K562 (cell line): Measurements from ENCODE around the gene NBEAL2. TPM values are rescaled to one million over a fixed set of nuclear protein-coding genes. Genes with fewer than 3 reads are reported as not detected.
A peak's percentile ranks its signal among the peaks of the same experiment; 100 is the strongest.

Experiments used
- FOXP1 ChIP-seq: sonication (generic); formaldehyde crosslinking; IDR thresholded peaks from 2 replicates; pipeline ENCODE4 v1.8.0; 2022; ENCODE audit warnings: mild to moderate bottlenecking, missing genetic modification reagents
- GATAD2A ChIP-seq: fragments of 450-650 bp; IDR thresholded peaks from 2 replicates; pipeline ENCODE4 v1.6.1; 2017
- MXI1 ChIP-seq: IDR thresholded peaks from 2 replicates; pipeline ENCODE4 v1.6.1; 2011; ENCODE audit warnings: low read depth, mild to moderate bottlenecking, improper control_type of control experiment, low read length
- NFYB ChIP-seq: IDR thresholded peaks from 2 replicates; pipeline ENCODE4 v1.6.1; 2011; ENCODE audit warnings: mild to moderate bottlenecking, moderate library complexity; ENCODE audit not compliant: insufficient read length; ENCODE audit errors: extremely low read depth
- NONO ChIP-seq, 2 experiments: fragments of 200-400 bp in 1 of 2; fragments of 450-650 bp in 1 of 2; formaldehyde crosslinking in 1 of 2; IDR thresholded peaks; 2 replicates each; pipeline ENCODE4 v1.6.1; 2017; ENCODE audit warnings: low read depth in 2 of 2, mild to moderate bottlenecking in 2 of 2, moderate library complexity in 2 of 2, low read length in 1 of 2
- POLR2B ChIP-seq: fragments of 450-650 bp; IDR thresholded peaks from 2 replicates; pipeline ENCODE4 v1.6.1; 2018; ENCODE audit warnings: low read depth; ENCODE audit not compliant: partially characterized antibody
- SMARCB1 ChIP-seq: IDR thresholded peaks from 2 replicates; pipeline ENCODE4 v1.6.1; 2011; ENCODE audit warnings: improper control_type of control experiment, low read depth; ENCODE audit not compliant: insufficient read length
- SMARCE1 ChIP-seq: fragments of 450-650 bp; IDR thresholded peaks from 2 replicates; pipeline ENCODE4 v1.7.1; 2016; ENCODE audit warnings: mild to moderate bottlenecking
- TAF1 ChIP-seq: IDR thresholded peaks from 2 replicates; pipeline ENCODE4 v1.6.1; 2011; ENCODE audit warnings: mild to moderate bottlenecking, low read length, moderate library complexity; ENCODE audit not compliant: insufficient read depth, control insufficient read depth, severe bottlenecking; ENCODE audit errors: extremely low read depth
- ZEB2 ChIP-seq: fragments of 450-650 bp; IDR thresholded peaks from 2 replicates; pipeline ENCODE4 v1.6.1; 2016
- ZNF140 ChIP-seq: fragments of 250-450 bp; sonication (Bioruptor Pico); IDR thresholded peaks from 2 replicates; pipeline ENCODE4 v1.8.0; 2021; ENCODE audit warnings: moderate library complexity, mild to moderate bottlenecking, inconsistent platforms
- polyA plus RNA-seq, 8 experiments: library from polyadenylated mRNA; depleted of rRNA in 4 of 8; stranded (reverse) in 5 of 8; unstranded in 3 of 8; fragments of >200 nt; fragmentation: Nextera tagmentation in 2 of 8; fragmentation: Illumina TruSeq in 1 of 8; extraction: Ambion mirVana in 2 of 8; extraction: Trizol in 1 of 8; gene quantifications; 2 replicates each; pipeline versions ENCODE4 v1.2.1 to v1.2.3, GENCODE V29; 2011 to 2014; ENCODE audit warnings: inconsistent platforms in 1 of 8, missing spikeins in 1 of 8
- total RNA-seq, 7 experiments: library from RNA; depleted of rRNA in 6 of 7; stranded (reverse); fragments of >200 nt in 6 of 7; fragmentation: Illumina TruSeq in 2 of 7; extraction: Trizol in 2 of 7; gene quantifications; 2 replicates each; pipeline versions ENCODE4 v1.2.1 to v1.2.3, GENCODE V29; 2011 to 2021; ENCODE audit warnings: low replicate concordance in 1 of 7
- TF ChIP-seq, protein P1 (sequence below): sonication (generic); formaldehyde crosslinking; IDR thresholded peaks from 2 replicates; pipeline ENCODE4 v1.8.1; 2023; ENCODE audit warnings: mild to moderate bottlenecking, missing genetic modification reagents, moderate library complexity
- TF ChIP-seq, protein P2 (sequence below): fragments of 450-650 bp; IDR thresholded peaks from 2 replicates; pipeline ENCODE4 v1.6.1; 2018; ENCODE audit not compliant: partially characterized antibody
- TF ChIP-seq, protein P3 (sequence below): fragments of 450-650 bp; IDR thresholded peaks from 2 replicates; pipeline ENCODE4 v1.7.1; 2018; ENCODE audit warnings: mild to moderate bottlenecking, low read depth; ENCODE audit not compliant: partially characterized antibody
- TF ChIP-seq, protein P4 (sequence below), 2 experiments: fragments of 150-350 bp in 1 of 2; IDR thresholded peaks; 2 replicates each; pipeline ENCODE4 v1.6.1; 2012 to 2016; ENCODE audit warnings: low read depth in 2 of 2, low read length in 2 of 2, mild to moderate bottlenecking in 1 of 2, moderate library complexity in 1 of 2

NBEAL2 gene
- total and polyA plus RNA-seq, 9 of the 15 experiments (the other 6 are each of a cell fraction or from before 2014, with no cell fraction given) = 0.06 to 114 (median 29.6) TPM

DNA sequence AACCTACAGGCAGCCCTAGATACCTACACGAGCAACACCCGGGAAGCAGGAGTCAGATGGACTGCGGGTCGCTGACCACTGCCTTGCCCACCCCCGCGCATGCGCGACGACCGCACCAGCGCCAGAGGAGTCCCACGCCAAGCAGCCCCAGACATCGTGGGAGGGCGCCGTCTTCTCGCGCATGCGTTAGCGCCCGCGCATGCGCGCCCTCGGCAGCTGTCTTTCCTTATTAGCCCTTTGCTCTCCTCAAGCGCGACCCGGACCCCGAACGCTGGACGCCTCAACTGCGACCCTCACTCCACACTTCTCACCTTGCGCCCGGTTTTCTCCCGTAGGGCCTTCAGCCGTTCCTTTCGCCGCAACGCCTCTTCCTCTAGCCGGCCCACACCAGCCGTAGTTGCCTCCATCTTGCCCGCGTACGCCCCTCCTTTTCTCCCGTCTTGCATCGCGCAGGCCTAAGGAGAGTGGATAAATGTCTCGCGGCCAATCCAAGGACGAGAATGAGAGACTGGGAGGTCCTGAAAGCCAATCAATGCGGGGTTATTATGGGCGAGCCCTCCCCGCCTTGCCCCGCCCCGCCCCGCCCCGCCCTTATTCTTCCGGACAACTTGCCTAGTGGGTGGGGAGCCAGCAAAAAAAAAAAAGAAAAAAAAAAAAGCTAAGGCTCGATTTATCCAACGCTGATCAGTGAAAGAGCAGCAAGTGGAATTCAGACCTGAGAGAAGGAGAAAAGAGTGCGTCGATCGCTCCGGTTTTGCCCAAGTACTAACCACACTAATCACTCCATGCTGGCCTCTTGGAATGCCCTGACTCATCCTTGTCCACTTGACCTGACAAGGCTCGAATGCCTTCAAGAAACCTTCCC lies 2.9 kb upstream of the NBEAL2 start, which contains the start of gene CCDC12 (continued):
- TF ChIP-seq, protein P1, sequence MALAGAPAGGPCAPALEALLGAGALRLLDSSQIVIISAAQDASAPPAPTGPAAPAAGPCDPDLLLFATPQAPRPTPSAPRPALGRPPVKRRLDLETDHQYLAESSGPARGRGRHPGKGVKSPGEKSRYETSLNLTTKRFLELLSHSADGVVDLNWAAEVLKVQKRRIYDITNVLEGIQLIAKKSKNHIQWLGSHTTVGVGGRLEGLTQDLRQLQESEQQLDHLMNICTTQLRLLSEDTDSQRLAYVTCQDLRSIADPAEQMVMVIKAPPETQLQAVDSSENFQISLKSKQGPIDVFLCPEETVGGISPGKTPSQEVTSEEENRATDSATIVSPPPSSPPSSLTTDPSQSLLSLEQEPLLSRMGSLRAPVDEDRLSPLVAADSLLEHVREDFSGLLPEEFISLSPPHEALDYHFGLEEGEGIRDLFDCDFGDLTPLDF (CRISPR knock-in tag) = peak; percentile 10; the same call in 1 of the 2 replicates
- TF ChIP-seq, protein P2, sequence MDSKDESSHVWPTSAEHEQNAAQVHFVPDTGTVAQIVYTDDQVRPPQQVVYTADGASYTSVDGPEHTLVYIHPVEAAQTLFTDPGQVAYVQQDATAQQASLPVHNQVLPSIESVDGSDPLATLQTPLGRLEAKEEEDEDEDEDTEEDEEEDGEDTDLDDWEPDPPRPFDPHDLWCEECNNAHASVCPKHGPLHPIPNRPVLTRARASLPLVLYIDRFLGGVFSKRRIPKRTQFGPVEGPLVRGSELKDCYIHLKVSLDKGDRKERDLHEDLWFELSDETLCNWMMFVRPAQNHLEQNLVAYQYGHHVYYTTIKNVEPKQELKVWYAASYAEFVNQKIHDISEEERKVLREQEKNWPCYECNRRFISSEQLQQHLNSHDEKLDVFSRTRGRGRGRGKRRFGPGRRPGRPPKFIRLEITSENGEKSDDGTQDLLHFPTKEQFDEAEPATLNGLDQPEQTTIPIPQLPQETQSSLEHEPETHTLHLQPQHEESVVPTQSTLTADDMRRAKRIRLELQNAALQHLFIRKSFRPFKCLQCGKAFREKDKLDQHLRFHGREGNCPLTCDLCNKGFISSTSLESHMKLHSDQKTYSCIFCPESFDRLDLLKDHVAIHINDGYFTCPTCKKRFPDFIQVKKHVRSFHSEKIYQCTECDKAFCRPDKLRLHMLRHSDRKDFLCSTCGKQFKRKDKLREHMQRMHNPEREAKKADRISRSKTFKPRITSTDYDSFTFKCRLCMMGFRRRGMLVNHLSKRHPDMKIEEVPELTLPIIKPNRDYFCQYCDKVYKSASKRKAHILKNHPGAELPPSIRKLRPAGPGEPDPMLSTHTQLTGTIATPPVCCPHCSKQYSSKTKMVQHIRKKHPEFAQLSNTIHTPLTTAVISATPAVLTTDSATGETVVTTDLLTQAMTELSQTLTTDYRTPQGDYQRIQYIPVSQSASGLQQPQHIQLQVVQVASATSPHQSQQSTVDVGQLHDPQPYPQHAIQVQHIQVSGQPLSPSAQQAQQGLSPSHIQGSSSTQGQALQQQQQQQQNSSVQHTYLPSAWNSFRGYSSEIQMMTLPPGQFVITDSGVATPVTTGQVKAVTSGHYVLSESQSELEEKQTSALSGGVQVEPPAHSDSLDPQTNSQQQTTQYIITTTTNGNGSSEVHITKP = peak; percentile 44
- TF ChIP-seq POLR2B (peak; percentile 100), NONO (IDR thresholded peaks at IDR 0.05; ENCODE audit: low read depth in 2 of 2, low read length in 1 of 2) (no peak), NFYB (peak; percentile 35), FOXP1 (CRISPR knock-in tag) (peak; percentile 61; the same call in 1 of the 2 replicates), TAF1 (peak; percentile 93), GATAD2A (peak; percentile 78; the same call in 1 of the 2 replicates), ZEB2 (peak; percentile 45; the same call in 1 of the 2 replicates), SMARCE1 (peak; percentile 67), ZNF140 (CRISPR knock-in tag) (no peak), SMARCB1 (no peak), MXI1 (peak; percentile 53)
- TF ChIP-seq, protein P3, sequence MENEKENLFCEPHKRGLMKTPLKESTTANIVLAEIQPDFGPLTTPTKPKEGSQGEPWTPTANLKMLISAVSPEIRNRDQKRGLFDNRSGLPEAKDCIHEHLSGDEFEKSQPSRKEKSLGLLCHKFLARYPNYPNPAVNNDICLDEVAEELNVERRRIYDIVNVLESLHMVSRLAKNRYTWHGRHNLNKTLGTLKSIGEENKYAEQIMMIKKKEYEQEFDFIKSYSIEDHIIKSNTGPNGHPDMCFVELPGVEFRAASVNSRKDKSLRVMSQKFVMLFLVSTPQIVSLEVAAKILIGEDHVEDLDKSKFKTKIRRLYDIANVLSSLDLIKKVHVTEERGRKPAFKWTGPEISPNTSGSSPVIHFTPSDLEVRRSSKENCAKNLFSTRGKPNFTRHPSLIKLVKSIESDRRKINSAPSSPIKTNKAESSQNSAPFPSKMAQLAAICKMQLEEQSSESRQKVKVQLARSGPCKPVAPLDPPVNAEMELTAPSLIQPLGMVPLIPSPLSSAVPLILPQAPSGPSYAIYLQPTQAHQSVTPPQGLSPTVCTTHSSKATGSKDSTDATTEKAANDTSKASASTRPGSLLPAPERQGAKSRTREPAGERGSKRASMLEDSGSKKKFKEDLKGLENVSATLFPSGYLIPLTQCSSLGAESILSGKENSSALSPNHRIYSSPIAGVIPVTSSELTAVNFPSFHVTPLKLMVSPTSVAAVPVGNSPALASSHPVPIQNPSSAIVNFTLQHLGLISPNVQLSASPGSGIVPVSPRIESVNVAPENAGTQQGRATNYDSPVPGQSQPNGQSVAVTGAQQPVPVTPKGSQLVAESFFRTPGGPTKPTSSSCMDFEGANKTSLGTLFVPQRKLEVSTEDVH = peak; percentile 59
- TF ChIP-seq, protein P4, sequence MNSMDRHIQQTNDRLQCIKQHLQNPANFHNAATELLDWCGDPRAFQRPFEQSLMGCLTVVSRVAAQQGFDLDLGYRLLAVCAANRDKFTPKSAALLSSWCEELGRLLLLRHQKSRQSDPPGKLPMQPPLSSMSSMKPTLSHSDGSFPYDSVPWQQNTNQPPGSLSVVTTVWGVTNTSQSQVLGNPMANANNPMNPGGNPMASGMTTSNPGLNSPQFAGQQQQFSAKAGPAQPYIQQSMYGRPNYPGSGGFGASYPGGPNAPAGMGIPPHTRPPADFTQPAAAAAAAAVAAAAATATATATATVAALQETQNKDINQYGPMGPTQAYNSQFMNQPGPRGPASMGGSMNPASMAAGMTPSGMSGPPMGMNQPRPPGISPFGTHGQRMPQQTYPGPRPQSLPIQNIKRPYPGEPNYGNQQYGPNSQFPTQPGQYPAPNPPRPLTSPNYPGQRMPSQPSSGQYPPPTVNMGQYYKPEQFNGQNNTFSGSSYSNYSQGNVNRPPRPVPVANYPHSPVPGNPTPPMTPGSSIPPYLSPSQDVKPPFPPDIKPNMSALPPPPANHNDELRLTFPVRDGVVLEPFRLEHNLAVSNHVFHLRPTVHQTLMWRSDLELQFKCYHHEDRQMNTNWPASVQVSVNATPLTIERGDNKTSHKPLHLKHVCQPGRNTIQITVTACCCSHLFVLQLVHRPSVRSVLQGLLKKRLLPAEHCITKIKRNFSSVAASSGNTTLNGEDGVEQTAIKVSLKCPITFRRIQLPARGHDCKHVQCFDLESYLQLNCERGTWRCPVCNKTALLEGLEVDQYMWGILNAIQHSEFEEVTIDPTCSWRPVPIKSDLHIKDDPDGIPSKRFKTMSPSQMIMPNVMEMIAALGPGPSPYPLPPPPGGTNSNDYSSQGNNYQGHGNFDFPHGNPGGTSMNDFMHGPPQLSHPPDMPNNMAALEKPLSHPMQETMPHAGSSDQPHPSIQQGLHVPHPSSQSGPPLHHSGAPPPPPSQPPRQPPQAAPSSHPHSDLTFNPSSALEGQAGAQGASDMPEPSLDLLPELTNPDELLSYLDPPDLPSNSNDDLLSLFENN (IDR thresholded peaks at IDR 0.05; ENCODE audit: low read depth in 2 of 2, low read length in 2 of 2) = peak in 1 of 2 experiments; percentile 94; a peak in 2 of 4 replicates
